ENCODE data around the gene BOLA2B. TPM values are rescaled to one million over a fixed set of nuclear protein-coding genes. Genes with fewer than 3 reads are reported as not detected.
A peak's percentile ranks its signal among the peaks of the same experiment; 100 is the strongest.
"Not testable (repeated sequence)": the region's sequence is repeated elsewhere in the genome, so short reads cannot be mapped to it uniquely, and the experiment has no call there.

BOLA2B gene
- total and polyA plus RNA-seq, 8 donors, result 12.0 to 101 (median 24.1) TPM

- H3K27ac ChIP-seq; H3K4me1 ChIP-seq; H3K27me3 ChIP-seq; H3K36me3 ChIP-seq; H3K9me3 ChIP-seq; intact Hi-C loops (cut with DNase I): not testable (repeated sequence)
- DNase-seq (peak in 1 of 4 donors; percentile 77), ATAC-seq (peak; percentile 87)
- H3K4me3 ChIP-seq, result peak overlapping the region; percentile 40 to 44
Observed at GRCh38 chr16:30194172-30194925, 883 bp upstream of the BOLA2B start.

GRCh38 chr16:30193098-30193497, 368 bp downstream of the BOLA2B start:
- H3K4me1 ChIP-seq; H3K36me3 ChIP-seq; H3K9me3 ChIP-seq; H3K4me3 ChIP-seq; DNase-seq; intact Hi-C loops (cut with DNase I); H3K27ac ChIP-seq; H3K27me3 ChIP-seq: not testable (repeated sequence)
- ATAC-seq, result peak; percentile 41

GRCh38 chr16:30191158-30191557, 2.3 kb downstream of the BOLA2B start:
- H3K9me3 ChIP-seq; H3K27me3 ChIP-seq; ATAC-seq; H3K27ac ChIP-seq; H3K4me3 ChIP-seq; DNase-seq; intact Hi-C loops (cut with DNase I): not testable (repeated sequence)
- peaks cover 0 to 23% of the 10 kb centered on the region in 2 donors for H3K36me3 ChIP-seq
- H3K4me1 ChIP-seq, result peaks cover 0 to 21% of the 10 kb centered on the region in 2 donors

- intact Hi-C loops (cut with DNase I), result no loop called here
- Histone ChIP-seq H3K36me3 (peaks cover 0 to 24% of the 10 kb centered on the region in 2 donors), H3K4me3 (no peak overlapping the region), H3K9me3 (no peaks in the 10 kb centered on the region), H3K27me3 (no peaks in the 10 kb centered on the region), H3K4me1 (peaks cover 3 to 38% of the 10 kb centered on the region in 2 donors), H3K27ac (peak overlapping the region in 1 of 2 donors; percentile 97)
- TF ChIP-seq CTCF (IDR thresholded peaks at IDR 0.05), result no peak
- DNase-seq, result peak in 2 of 4 donors; percentile 35 to 72
- no peak for ATAC-seq
Observed at GRCh38 chr16:30187971-30188561, 5.4 kb downstream of the BOLA2B start.

GRCh38 chr16:30187556-30187865, 6.0 kb downstream of the BOLA2B start:
- Histone ChIP-seq H3K9me3 (no peaks in the 10 kb centered on the region), H3K4me1 (peaks cover 3 to 43% of the 10 kb centered on the region in 2 donors), H3K36me3 (peaks cover 0 to 24% of the 10 kb centered on the region in 2 donors), H3K27ac (peak overlapping the region in 1 of 2 donors; percentile 97), H3K27me3 (no peaks in the 10 kb centered on the region), H3K4me3 (peak overlapping the region in 1 of 2 donors; percentile 76)
- ATAC-seq, result no peak
- DNase-seq, result no peak
- intact Hi-C loops (cut with DNase I), result no loop called here
- TF ChIP-seq CTCF (IDR thresholded peaks at IDR 0.05), result no peak

GRCh38 chr16:30186782-30187555, 6.5 kb downstream of the BOLA2B start:
- peak overlapping the region; percentile 13 to 97 for H3K27ac ChIP-seq
- TF ChIP-seq CTCF (IDR thresholded peaks at IDR 0.05), result peak; percentile 47 to 81

More at GRCh38 chr16:30186782-30187555, 6.5 kb downstream of the BOLA2B start:
- ATAC-seq (peak; percentile 41), DNase-seq (peak in 2 of 4 donors; percentile 75 to 94)
- H3K4me1 ChIP-seq, result peaks cover 3 to 48% of the 10 kb centered on the region in 2 donors
- peaks cover 0 to 24% of the 10 kb centered on the region in 2 donors for H3K36me3 ChIP-seq
- peak overlapping the region in 1 of 2 donors; percentile 76 for H3K4me3 ChIP-seq
- H3K9me3 ChIP-seq, result no peaks in the 10 kb centered on the region
- H3K27me3 ChIP-seq, result no peaks in the 10 kb centered on the region
- intact Hi-C loops (cut with DNase I), result no loop called here
